GM12875 (cell line): ENCODE measurements around the gene KLC3.
"Not testable (repeated sequence)": the region's sequence is repeated elsewhere in the genome, so short reads cannot be mapped to it uniquely, and the experiment has no call there.

Experiments
- H3K4me3 ChIP-seq: one replicate; pipeline ENCODE4 v1.5.1; 2011; ENCODE audit warnings: low read depth, low read length, control low read depth
- TF ChIP-seq, protein P1 (sequence below): IDR thresholded peaks from 2 replicates; pipeline ENCODE4 v1.5.1; 2011; ENCODE audit warnings: low read depth, mild to moderate bottlenecking, control low read depth, inconsistent platforms, low read length, moderate library complexity, borderline replicate concordance; ENCODE audit not compliant: insufficient read depth

Gene KLC3

DNA sequence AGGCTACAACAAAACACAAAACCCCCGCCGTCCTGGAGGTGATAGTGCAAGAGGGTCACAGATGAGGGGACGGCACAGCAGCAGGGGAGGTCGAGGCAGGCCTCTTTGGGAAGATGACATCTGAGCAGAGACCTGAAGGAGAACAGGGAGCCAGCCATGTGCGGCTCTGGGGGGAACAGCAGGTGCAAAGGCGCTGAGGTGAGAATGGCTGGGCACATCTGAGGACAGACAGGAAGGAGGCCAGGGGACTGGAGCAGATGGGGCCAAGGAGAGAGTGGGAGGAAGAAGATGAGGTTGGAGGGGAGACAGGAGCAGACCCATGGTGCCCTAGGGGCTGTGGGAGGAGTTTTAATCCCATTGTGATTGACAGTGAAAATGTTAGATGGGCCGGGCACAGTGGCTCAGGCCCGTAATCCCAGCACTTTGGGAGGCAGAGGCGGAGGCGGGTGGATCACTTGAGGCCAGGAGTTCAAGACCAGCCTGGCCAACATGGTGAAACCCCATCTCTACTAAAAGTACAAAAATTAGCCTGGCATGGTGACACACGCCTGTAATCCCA, 16.1 kb upstream of the KLC3 start:
- TF ChIP-seq, protein P1, sequence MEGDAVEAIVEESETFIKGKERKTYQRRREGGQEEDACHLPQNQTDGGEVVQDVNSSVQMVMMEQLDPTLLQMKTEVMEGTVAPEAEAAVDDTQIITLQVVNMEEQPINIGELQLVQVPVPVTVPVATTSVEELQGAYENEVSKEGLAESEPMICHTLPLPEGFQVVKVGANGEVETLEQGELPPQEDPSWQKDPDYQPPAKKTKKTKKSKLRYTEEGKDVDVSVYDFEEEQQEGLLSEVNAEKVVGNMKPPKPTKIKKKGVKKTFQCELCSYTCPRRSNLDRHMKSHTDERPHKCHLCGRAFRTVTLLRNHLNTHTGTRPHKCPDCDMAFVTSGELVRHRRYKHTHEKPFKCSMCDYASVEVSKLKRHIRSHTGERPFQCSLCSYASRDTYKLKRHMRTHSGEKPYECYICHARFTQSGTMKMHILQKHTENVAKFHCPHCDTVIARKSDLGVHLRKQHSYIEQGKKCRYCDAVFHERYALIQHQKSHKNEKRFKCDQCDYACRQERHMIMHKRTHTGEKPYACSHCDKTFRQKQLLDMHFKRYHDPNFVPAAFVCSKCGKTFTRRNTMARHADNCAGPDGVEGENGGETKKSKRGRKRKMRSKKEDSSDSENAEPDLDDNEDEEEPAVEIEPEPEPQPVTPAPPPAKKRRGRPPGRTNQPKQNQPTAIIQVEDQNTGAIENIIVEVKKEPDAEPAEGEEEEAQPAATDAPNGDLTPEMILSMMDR = no peak

DNA sequence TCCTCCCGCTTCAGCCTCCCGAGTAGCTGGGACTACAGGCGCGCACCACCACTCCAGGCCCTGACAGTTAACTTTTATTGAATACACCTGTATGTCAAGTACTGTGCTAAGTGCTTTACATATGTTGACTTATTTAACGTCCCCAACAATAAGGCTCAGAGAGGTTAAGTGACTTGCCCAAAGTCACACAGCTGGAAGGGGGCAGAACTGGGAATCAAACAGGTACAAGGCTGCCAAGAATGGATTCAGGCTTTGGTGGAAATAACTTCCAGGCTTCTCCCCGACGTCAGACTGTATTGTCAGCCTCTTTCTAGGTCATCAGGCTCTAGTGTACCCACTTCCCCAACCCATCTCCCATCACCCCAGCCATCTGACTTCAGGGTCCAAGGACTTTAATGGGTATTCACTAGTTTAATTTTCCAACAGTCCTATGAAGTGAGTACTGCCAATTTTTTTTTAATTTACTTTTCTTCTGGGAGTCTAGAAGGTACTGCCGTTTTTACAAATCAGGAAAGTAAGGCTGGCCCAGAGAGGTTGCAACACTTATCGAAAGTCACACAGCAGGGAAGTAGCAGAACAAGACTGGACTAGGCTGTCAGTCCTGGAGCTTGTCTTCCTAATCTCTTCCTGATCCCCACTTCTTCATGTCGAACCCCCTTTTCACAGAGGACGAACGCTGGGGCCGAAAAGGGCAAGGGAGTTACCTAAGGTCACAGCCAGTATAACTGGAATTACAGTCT, 13.0 kb upstream of the KLC3 start:
- TF ChIP-seq, protein P1 = no peak
- H3K4me3 ChIP-seq = no peak overlapping the region

More for the DNA sequence above, 16.1 kb upstream of the KLC3 start:
- H3K4me3 ChIP-seq = no peak overlapping the region

GRCh38 chr19:45331411-45331810, 9.1 kb upstream of the KLC3 start:
- TF ChIP-seq, protein P1 = no peak

GRCh38 chr19:45333609-45334303, 6.8 kb upstream of the KLC3 start:
- no peak overlapping the region for H3K4me3 ChIP-seq
- TF ChIP-seq, protein P1 = no peak

More at GRCh38 chr19:45331411-45331810, 9.1 kb upstream of the KLC3 start:
- no peak overlapping the region for H3K4me3 ChIP-seq

DNA sequence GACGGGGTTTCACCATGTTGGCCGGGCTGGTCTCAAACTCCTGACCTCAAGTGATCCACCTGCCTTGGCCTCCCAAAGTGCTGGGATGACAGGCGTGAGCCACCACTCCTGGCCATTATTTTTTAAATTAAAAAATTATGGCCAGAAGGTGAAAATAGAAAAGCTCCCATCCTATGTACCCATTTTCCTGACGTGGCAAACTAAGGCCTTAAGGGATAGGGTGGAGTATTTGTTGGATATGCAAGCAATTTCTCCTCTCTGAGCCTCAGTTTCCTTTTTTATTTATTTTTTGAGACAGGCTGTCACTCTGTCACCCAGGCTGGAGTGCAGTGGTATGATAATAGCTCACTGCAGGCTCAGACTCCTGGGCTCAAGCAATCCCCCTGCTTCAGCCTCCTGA, 5.7 kb upstream of the KLC3 start:
- not testable (repeated sequence) for H3K4me3 ChIP-seq

DNA sequence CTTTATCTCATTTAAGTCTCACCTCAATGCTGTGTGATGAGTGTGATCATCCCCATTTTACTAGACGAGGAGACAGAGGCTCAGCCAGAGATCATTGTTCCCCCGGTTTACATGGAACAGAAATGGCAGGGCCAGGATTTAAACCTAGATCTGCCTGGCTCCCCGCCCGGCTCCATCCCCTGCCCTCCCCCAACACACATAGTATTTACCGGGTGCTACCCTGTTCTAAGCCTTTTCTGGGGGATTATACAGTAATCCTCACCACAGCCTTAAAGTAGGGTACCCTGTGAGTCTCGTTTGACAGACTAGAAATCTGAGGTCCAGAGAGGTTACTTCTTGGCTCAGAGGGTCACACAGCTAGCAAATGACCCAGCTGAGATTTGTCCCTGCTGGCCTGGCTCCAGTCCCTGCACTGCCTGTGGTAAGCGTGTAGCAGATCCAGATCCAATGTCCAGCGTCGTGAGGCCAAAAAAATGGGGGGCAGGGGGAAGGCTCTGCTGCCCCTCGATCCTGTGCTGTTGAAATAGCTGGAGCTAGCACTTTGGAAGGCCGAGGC, 3.8 kb upstream of the KLC3 start:
- TF ChIP-seq, protein P1 = no peak
- no peak overlapping the region for H3K4me3 ChIP-seq

DNA sequence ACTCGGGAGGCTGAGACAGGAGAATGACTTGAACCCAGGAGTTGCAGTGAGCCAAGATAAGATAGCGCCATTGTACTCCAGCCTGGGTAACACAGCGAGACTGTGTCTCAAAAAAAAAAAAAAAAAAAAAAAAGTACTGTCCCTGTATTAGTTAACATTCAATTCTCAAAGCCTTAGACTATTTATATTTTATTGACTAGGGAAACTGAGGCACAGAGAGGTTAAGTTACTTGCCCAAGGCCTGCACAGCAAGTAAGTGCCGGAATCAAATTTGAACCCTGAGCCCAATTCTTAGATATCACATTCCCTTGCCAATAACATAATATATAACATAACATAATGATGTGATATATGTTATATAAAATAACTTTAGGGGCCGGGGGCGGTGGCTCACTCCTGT, 921 bp upstream of the KLC3 start:
- TF ChIP-seq, protein P1 = no peak
- H3K4me3 ChIP-seq = no peak overlapping the region
